ENCODE data around the gene DRAXIN. TPM values are rescaled to one million over a fixed set of nuclear protein-coding genes. Genes with fewer than 3 reads are reported as not detected.

DRAXIN gene
- polyA plus RNA-seq, 1 of the 3 experiments (the other 2 are of a cell fraction), result 0.97 TPM

DNA sequence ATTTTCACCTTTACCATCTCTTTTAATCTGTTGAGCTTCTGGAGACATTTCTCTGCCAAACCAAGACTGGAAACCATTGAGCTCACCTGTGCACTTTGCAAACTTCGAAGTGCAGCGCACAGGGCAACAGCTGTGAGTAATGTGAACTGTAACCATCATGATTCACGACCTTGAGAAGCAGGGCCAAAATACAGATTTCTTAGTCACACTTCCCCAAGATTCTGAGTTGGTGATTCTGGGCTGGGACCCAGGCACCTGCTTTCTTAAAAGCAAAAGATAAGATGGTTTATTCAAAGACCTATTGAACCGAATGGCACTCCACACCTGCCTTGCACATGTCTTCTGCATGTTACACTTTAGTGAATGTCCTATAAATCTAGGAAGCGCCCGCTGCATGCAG, 54.6 kb downstream of the DRAXIN start:
- peaks cover 4% of the 10 kb centered on the region; the same call in 1 of the 2 replicates for H3K79me2 ChIP-seq (ENCODE audit: insufficient read depth)
- TF ChIP-seq NRF1 (IDR thresholded peaks at IDR 0.05; ENCODE audit: low read depth, low read length) (no peak), FOSL2 (IDR thresholded peaks at IDR 0.05; ENCODE audit: borderline replicate concordance, low read depth) (peak; percentile 21; the same call in 1 of the 2 replicates), JUND (IDR thresholded peaks at IDR 0.05) (no peak)
- 81% methylated on average over 6 of the region's 6 CpGs for WGBS (ENCODE audit: low lambda C conversion rate)
- no peaks in the 10 kb centered on the region for H3K9me2 ChIP-seq
- H3K9me3 ChIP-seq, result no peaks in the 10 kb centered on the region
- no peaks in the 10 kb centered on the region for H3F3A ChIP-seq (replicated peaks; ENCODE audit: insufficient read depth)
- DNase-seq, result no peak
- POLR2A ChIA-PET, result no interaction called here
- H3K9ac ChIP-seq, result no peak overlapping the region
- H3K4me2 ChIP-seq, result no peak overlapping the region
- no peaks in the 10 kb centered on the region for H3K27me3 ChIP-seq (ENCODE audit: insufficient read depth)
- no peak overlapping the region for H2AFZ ChIP-seq (ENCODE audit: low read depth)
- H3K4me1 ChIP-seq (ENCODE audit: control insufficient read depth in 1 of 2, insufficient read depth in 2 of 2, low read depth in 1 of 2, low read length in 1 of 2), result peaks cover 0 to 2% of the 10 kb centered on the region in 2 experiments; a peak in 1 of 4 replicates
- no peaks in the 10 kb centered on the region for H4K20me1 ChIP-seq (ENCODE audit: insufficient read depth)
- peaks cover 4 to 10% of the 10 kb centered on the region in 2 experiments for H3K36me3 ChIP-seq (replicated peaks in 1 of 2; ENCODE audit: control insufficient read depth in 1 of 2, insufficient read depth in 2 of 2, low read length in 1 of 2)
- CTCF ChIA-PET, result no interaction called here
- H3K4me3 ChIP-seq (ENCODE audit: low read depth in 2 of 2, low read length in 1 of 2), result no peak overlapping the region
- no peak overlapping the region for H3K27ac ChIP-seq (ENCODE audit: low read depth in 2 of 2, low read length in 1 of 2)

- no peak for TF ChIP-seq RAD21 (IDR thresholded peaks at IDR 0.05; ENCODE audit: low read length)
- no peak for TF ChIP-seq PBX3 (IDR thresholded peaks at IDR 0.05)
- no peak for TF ChIP-seq SMC3 (IDR thresholded peaks at IDR 0.05; ENCODE audit: low read depth, low read length)
- no peak for TF ChIP-seq CTCF (IDR thresholded peaks at IDR 0.05)
- no peak for TF ChIP-seq GATA2 (CRISPR knock-in tag; IDR thresholded peaks at IDR 0.05)
- TF ChIP-seq JUND (IDR thresholded peaks at IDR 0.05), result no peak
- TF ChIP-seq, protein P1, sequence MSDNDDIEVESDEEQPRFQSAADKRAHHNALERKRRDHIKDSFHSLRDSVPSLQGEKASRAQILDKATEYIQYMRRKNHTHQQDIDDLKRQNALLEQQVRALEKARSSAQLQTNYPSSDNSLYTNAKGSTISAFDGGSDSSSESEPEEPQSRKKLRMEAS (IDR thresholded peaks at IDR 0.05; ENCODE audit: low read depth), result no peak
- TF ChIP-seq FOSL2 (IDR thresholded peaks at IDR 0.05; ENCODE audit: borderline replicate concordance, low read depth), result no peak
- TF ChIP-seq, protein P2, sequence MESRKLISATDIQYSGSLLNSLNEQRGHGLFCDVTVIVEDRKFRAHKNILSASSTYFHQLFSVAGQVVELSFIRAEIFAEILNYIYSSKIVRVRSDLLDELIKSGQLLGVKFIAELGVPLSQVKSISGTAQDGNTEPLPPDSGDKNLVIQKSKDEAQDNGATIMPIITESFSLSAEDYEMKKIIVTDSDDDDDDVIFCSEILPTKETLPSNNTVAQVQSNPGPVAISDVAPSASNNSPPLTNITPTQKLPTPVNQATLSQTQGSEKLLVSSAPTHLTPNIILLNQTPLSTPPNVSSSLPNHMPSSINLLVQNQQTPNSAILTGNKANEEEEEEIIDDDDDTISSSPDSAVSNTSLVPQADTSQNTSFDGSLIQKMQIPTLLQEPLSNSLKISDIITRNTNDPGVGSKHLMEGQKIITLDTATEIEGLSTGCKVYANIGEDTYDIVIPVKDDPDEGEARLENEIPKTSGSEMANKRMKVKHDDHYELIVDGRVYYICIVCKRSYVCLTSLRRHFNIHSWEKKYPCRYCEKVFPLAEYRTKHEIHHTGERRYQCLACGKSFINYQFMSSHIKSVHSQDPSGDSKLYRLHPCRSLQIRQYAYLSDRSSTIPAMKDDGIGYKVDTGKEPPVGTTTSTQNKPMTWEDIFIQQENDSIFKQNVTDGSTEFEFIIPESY (IDR thresholded peaks at IDR 0.05; ENCODE audit: borderline replicate concordance, low read depth), result no peak
- no peak for TF ChIP-seq MEF2A (IDR thresholded peaks at IDR 0.05; ENCODE audit: borderline replicate concordance, low read depth)
- no peak for TF ChIP-seq EZH2phosphoT487 (IDR thresholded peaks at IDR 0.05; ENCODE audit: borderline replicate concordance, low read depth)
- TF ChIP-seq IRF3 (IDR thresholded peaks at IDR 0.05; ENCODE audit: low read depth, low read length), result no peak
- no peak for TF ChIP-seq RCOR1 (IDR thresholded peaks at IDR 0.05; ENCODE audit: low read length)
- TF ChIP-seq EP300 (IDR thresholded peaks at IDR 0.05; ENCODE audit: borderline replicate concordance in 1 of 2, low read depth in 1 of 2, low read length in 1 of 2), result no peak
- no peak for TF ChIP-seq TAF1 (IDR thresholded peaks at IDR 0.05; ENCODE audit: borderline replicate concordance, low read depth, low read length)
- TF ChIP-seq SIN3A (IDR thresholded peaks at IDR 0.05; ENCODE audit: borderline replicate concordance, low read depth, low read length), result no peak
- no peak for TF ChIP-seq YY1 (IDR thresholded peaks at IDR 0.05; ENCODE audit: low read depth)
- no peak for TF ChIP-seq MXI1 (IDR thresholded peaks at IDR 0.05; ENCODE audit: low read depth, low read length)
- TF ChIP-seq, protein P3, sequence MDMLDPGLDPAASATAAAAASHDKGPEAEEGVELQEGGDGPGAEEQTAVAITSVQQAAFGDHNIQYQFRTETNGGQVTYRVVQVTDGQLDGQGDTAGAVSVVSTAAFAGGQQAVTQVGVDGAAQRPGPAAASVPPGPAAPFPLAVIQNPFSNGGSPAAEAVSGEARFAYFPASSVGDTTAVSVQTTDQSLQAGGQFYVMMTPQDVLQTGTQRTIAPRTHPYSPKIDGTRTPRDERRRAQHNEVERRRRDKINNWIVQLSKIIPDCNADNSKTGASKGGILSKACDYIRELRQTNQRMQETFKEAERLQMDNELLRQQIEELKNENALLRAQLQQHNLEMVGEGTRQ (IDR thresholded peaks at IDR 0.05; ENCODE audit: borderline replicate concordance, low read depth, low read length), result no peak
- no peaks in the 10 kb centered on the region for H3K27me3 ChIP-seq (ENCODE audit: insufficient read depth)
Measured at GRCh38 chr1:11746795-11747487, 55.4 kb downstream of the DRAXIN start.

More at GRCh38 chr1:11746795-11747487, 55.4 kb downstream of the DRAXIN start:
- POLR2A ChIA-PET, result no interaction called here
- no peaks in the 10 kb centered on the region for H3K9me2 ChIP-seq
- no peaks in the 10 kb centered on the region for H3F3A ChIP-seq (replicated peaks; ENCODE audit: insufficient read depth)
- DNase-seq, result no peak
- WGBS (ENCODE audit: low lambda C conversion rate), result 90% methylated on average over 18 of the region's 20 CpGs
- no peak overlapping the region for H3K4me3 ChIP-seq (ENCODE audit: low read depth in 2 of 2, low read length in 1 of 2)
- no peak overlapping the region for H3K9ac ChIP-seq
- peaks cover 4 to 10% of the 10 kb centered on the region in 2 experiments for H3K36me3 ChIP-seq (replicated peaks in 1 of 2; ENCODE audit: control insufficient read depth in 1 of 2, insufficient read depth in 2 of 2, low read length in 1 of 2)
- CTCF ChIA-PET, result no interaction called here
- H2AFZ ChIP-seq (ENCODE audit: low read depth), result no peak overlapping the region
- H3K79me2 ChIP-seq (ENCODE audit: insufficient read depth), result peaks cover 4% of the 10 kb centered on the region; the same call in 1 of the 2 replicates
- H3K9me3 ChIP-seq, result no peaks in the 10 kb centered on the region
- no peaks in the 10 kb centered on the region for H3K4me1 ChIP-seq (ENCODE audit: control insufficient read depth in 1 of 2, insufficient read depth in 2 of 2, low read depth in 1 of 2, low read length in 1 of 2)
- H4K20me1 ChIP-seq (ENCODE audit: insufficient read depth), result no peaks in the 10 kb centered on the region
- H3K4me2 ChIP-seq, result no peak overlapping the region
- no peak overlapping the region for H3K27ac ChIP-seq (ENCODE audit: low read depth in 2 of 2, low read length in 1 of 2)

All from SK-N-SH (cell line).